Lung (tissue), 12 donors: Measurements from ENCODE around the gene ADPRH. TPM values are rescaled to one million over a fixed set of nuclear protein-coding genes. Genes with fewer than 3 reads are reported as not detected.

ENCODE experiments used
- ATAC-seq: fragments of 200-7000 bp; cut with Tn5 transposase; one replicate; pipeline ENCODE4 v1.9.1; 2020; ENCODE audit warnings: moderate number of reproducible peaks; ENCODE audit not compliant: insufficient read depth, low FRiP score
- DNase-seq, 3 donors: peaks; one replicate each; pipeline ENCODE4 v3.0.0-alpha.2; 2013 to 2017
- H3K27ac ChIP-seq, 2 donors: one replicate each; pipeline ENCODE4 v1.5.1; 2013; ENCODE audit warnings: mild to moderate bottlenecking in 2 of 2, moderate library complexity in 2 of 2, control low read depth in 1 of 2, inconsistent platforms in 1 of 2, low read depth in 1 of 2, low read length in 1 of 2
- H3K27me3 ChIP-seq, 3 donors: one replicate each; pipeline ENCODE4 v1.5.1; 2013; ENCODE audit warnings: low read length in 2 of 3; ENCODE audit not compliant: control insufficient read depth in 3 of 3, insufficient read depth in 3 of 3
- H3K36me3 ChIP-seq, 4 donors: one replicate each; pipeline ENCODE4 v1.5.1; 2013; ENCODE audit warnings: low read length in 4 of 4, mild to moderate bottlenecking in 1 of 4, moderate library complexity in 1 of 4; ENCODE audit not compliant: control insufficient read depth in 4 of 4, insufficient read depth in 4 of 4
- H3K4me1 ChIP-seq, 5 donors: one replicate each; pipeline ENCODE4 v1.5.1; 2013; ENCODE audit warnings: low read length in 5 of 5, mild to moderate bottlenecking in 2 of 5, moderate library complexity in 1 of 5; ENCODE audit not compliant: control insufficient read depth in 5 of 5, insufficient read depth in 5 of 5
- H3K4me3 ChIP-seq: one replicate; pipeline ENCODE4 v1.5.1; 2013; ENCODE audit warnings: mild to moderate bottlenecking, control low read depth, moderate library complexity
- H3K9ac ChIP-seq, 2 donors: one replicate each; pipeline ENCODE4 v1.5.1; 2013; ENCODE audit warnings: low read length in 2 of 2, control low read depth in 1 of 2; ENCODE audit not compliant: insufficient read depth in 1 of 2
- H3K9me3 ChIP-seq, 4 donors: one replicate each; pipeline ENCODE4 v1.5.1; 2013; ENCODE audit warnings: low read length in 3 of 4, mild to moderate bottlenecking in 1 of 4, moderate library complexity in 1 of 4; ENCODE audit not compliant: control insufficient read depth in 4 of 4, insufficient read depth in 3 of 4
- CTCF ChIP-seq: IDR thresholded peaks from 2 replicates; pipeline ENCODE4 v1.5.1; 2012; ENCODE audit warnings: mild to moderate bottlenecking; ENCODE audit errors: control extremely low read depth, extremely low read depth
- WGBS, 2 donors: extraction: QIAGEN DNeasy Blood & Tissue Kit; methylation state at CpG; one replicate each; pipeline ENCODE4 v1.1.7; 2013; 5-methylcytosine and 5-hydroxymethylcytosine counted together
- polyA plus RNA-seq, 2 donors: library from polyadenylated mRNA; stranded (reverse); fragments of 200-250 nt; gene quantifications; one replicate each; pipeline ENCODE4 v1.2.1, GENCODE V29; 2013
- total RNA-seq, 2 donors: library from RNA; depleted of rRNA in 1 of 2; stranded (reverse); fragments of >200 nt in 1 of 2; gene quantifications; one replicate each; pipeline ENCODE4 v1.2.1, GENCODE V29; 2014 to 2021
- donor health status: control.
- donor health status: control.
- donor health status: Bipolar disorder and iron deficiency.
- donor health status: healthy.
- donor health status: DM: yes; HTN: yes; CAD: no.

ADPRH gene
- total and polyA plus RNA-seq, 4 donors = 5.4 to 26.3 (median 14.2) TPM

GRCh38 chr3:119531151-119531550 is 48.1 kb upstream of the ADPRH start:
- TF ChIP-seq CTCF = no peak
- WGBS, 2 donors = 86 to 87% methylated on average over 4 of the region's 4 CpGs
- peaks cover 0 to 2% (median 0%) of the 10 kb centered on the region in 4 donors for H3K36me3 ChIP-seq
- H3K27me3 ChIP-seq = no peaks in the 10 kb centered on the region
- peaks cover 0 to 35% (median 0%) of the 10 kb centered on the region in 5 donors for H3K4me1 ChIP-seq
- H3K9me3 ChIP-seq = no peaks in the 10 kb centered on the region
- no peak overlapping the region for H3K27ac ChIP-seq
- H3K4me3 ChIP-seq = no peak overlapping the region
- no peak overlapping the region for H3K9ac ChIP-seq
- DNase-seq (peak; percentile 87 to 97 (median 96)), ATAC-seq (no peak)

GRCh38 chr3:119534296-119534695 is 45.0 kb upstream of the ADPRH start:
- ATAC-seq = no peak
- H3K4me3 ChIP-seq = no peak overlapping the region
- DNase-seq = peak in 2 of 3 donors; percentile 64 to 80

GRCh38 chr3:119536757-119537156 is 42.5 kb upstream of the ADPRH start:
- no peak for TF ChIP-seq CTCF
- no peak for DNase-seq
- peaks cover 0 to 18% (median 0%) of the 10 kb centered on the region in 5 donors for H3K4me1 ChIP-seq
- WGBS, 2 donors = 95 to 97% methylated on average over 4 of the region's 4 CpGs
- ATAC-seq = no peak
- H3K4me3 ChIP-seq = no peak overlapping the region
- H3K9ac ChIP-seq = no peak overlapping the region
- no peaks in the 10 kb centered on the region for H3K27me3 ChIP-seq
- H3K9me3 ChIP-seq = no peaks in the 10 kb centered on the region
- no peak overlapping the region for H3K27ac ChIP-seq
- H3K36me3 ChIP-seq = no peaks in the 10 kb centered on the region

More at GRCh38 chr3:119534296-119534695, 45.0 kb upstream of the ADPRH start:
- Histone ChIP-seq H3K9ac (no peak overlapping the region), H3K27me3 (no peaks in the 10 kb centered on the region), H3K4me1 (peaks cover 0 to 35% (median 0%) of the 10 kb centered on the region in 5 donors), H3K27ac (no peak overlapping the region), H3K9me3 (no peaks in the 10 kb centered on the region), H3K36me3 (no peaks in the 10 kb centered on the region)
- WGBS, 2 donors = 86 to 87% methylated on average over 1 of the region's 1 CpG
- no peak for TF ChIP-seq CTCF

GRCh38 chr3:119538772-119539171 is 40.5 kb upstream of the ADPRH start:
- no peak overlapping the region for H3K4me3 ChIP-seq
- DNase-seq (no peak), ATAC-seq (no peak)
- H3K9ac ChIP-seq = no peak overlapping the region
- no peak overlapping the region for H3K27ac ChIP-seq
- no peak for TF ChIP-seq CTCF
- H3K36me3 ChIP-seq = no peaks in the 10 kb centered on the region
- H3K4me1 ChIP-seq = peaks cover 0 to 3% (median 0%) of the 10 kb centered on the region in 5 donors
- no peaks in the 10 kb centered on the region for H3K9me3 ChIP-seq
- no peaks in the 10 kb centered on the region for H3K27me3 ChIP-seq
- 97 to 100% methylated on average over 1 of the region's 1 CpG for WGBS, 2 donors
